ENCODE measurements around the gene RALGAPB.
"Not testable (repeated sequence)": the region's sequence is repeated elsewhere in the genome, so short reads cannot be mapped to it uniquely, and the experiment has no call there.

Gene RALGAPB

DNA sequence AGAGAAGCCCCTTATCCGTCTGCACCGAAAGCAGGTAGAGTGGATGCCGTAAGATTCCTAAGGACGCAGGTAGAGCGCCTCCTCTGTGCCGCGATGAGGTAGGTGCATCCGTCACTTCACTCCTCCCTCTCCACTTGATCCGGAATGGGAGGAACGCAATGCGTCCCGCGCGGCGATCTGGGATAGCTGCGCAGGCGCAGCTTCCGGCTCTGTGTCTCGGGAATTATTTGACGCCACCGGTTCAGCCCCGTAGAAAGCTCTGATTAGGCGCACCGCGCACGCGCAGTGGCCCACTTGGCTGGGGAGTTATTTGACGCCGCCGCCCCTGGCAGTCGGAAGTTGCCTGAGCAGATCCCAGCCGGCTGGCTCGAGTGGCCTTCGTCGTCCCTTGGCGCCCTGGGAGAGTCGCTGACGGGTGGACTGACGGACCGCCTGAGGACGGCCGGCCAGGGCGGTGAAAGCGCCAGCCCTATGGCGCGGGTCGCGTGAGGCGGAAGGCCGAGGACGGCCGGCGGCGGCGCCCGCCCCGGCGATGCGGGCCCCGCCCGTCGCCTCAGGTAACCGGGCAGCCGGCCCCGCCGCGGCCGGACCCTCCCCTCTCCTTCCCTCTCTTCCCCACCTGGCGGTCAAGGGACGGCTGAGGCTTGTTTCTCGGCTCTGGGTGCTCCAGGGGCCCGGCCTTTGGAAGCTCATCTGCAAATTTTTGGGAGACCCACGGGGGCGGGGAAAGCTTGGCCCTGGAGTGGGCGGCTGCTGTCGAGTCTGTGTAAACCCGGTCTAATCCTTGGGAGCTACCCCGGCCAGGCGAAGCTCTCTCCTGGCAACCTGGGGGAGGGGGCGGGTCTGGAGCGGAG lies at the start of gene RALGAPB:
TSS of gene RALGAPB (plus strand) at position 331 of the 854 bp plus-strand sequence. CDS start 15,590 bp downstream, outside the sequence.
- peak; percentile 96 to 98 for DNase-seq (ENCODE audit: low read depth in 1 of 2, low spot score in 1 of 2)

- no peak for DNase-seq (ENCODE audit: low read depth in 1 of 2, low spot score in 1 of 2)
These were observed 49.1 kb upstream of the RALGAPB start for GRCh38 chr20:38423541-38423940.

DNA sequence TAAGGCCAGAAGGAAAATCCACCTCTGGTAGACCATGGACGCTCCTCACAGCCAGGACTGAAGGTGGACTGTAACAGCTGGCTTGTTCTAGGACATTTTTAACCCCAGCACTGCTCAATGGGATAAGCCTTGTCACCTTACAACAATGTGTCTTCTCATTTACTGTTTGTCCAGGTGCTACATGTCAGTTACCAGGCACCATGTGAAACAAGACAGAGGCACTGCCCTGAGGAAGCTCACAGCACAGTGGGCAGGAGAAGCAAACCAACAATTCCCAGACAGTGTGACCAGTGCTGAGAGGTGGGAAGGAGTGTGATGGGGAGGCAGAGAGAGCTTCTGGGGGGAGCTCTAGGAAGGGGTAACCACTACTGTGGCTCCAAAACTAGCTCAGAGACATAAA lies 48.2 kb upstream of the RALGAPB start:
- DNase-seq (ENCODE audit: low read depth in 1 of 2, low spot score in 1 of 2), result no peak

DNA sequence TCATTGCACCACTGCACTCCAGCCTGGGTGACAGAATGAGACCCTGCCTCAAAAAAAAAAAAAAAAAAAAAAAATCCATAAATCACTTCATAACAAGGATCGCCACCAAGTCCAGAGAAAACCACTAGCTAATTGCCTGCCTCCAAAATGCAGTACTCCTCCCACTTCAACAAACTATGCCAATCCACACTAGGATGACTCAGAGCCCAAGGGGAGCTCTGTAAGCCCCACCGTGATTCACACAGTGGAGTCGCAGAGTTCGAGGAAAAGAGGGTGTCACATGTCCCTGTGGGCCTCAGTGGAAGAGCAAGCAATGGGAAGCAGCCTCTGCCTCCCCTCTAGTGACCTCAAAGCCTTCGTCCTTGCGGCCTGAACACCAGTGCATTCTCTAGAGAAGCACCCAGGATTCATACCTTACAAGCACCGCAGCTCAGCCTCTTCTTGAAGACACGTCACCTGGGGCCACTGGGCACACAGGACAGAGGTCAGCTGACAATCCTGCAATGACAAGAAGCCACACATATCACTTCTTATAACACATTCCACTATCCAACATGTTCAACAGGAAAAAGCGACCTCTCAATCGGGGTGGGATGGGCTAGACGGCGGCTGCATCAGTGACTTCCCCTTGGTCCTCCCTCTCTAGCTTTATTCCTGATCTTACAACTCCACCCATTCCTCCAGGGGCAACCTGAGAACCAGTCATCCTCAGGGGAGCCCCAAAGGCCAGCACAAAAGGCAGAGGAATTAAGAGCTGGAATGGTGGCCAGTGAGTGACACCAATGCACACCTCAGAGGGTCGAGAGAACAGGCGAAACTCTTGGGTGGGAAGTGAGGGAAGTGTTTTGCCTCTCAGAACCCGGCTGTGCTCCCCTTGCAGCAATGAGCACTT lies 46.4 kb upstream of the RALGAPB start:
- DNase-seq (ENCODE audit: low read depth in 1 of 2, low spot score in 1 of 2), result no peak

- no peak for DNase-seq (ENCODE audit: low read depth in 1 of 2, low spot score in 1 of 2)
These were observed 45.0 kb upstream of the RALGAPB start for GRCh38 chr20:38427655-38428023.

- DNase-seq (ENCODE audit: low read depth in 1 of 2, low spot score in 1 of 2), result no peak
These were observed 43.8 kb upstream of the RALGAPB start for GRCh38 chr20:38428800-38429199.

GRCh38 chr20:38429301-38429700 lies 43.3 kb upstream of the RALGAPB start:
- DNase-seq (ENCODE audit: low read depth in 1 of 2, low spot score in 1 of 2), result no peak

- no peak for DNase-seq (ENCODE audit: low read depth in 1 of 2, low spot score in 1 of 2)
These were observed 41.8 kb upstream of the RALGAPB start for GRCh38 chr20:38430679-38431325.

- DNase-seq (ENCODE audit: low read depth in 1 of 2, low spot score in 1 of 2), result no peak
These were observed 40.4 kb upstream of the RALGAPB start for GRCh38 chr20:38432292-38432691.

- DNase-seq (ENCODE audit: low read depth in 1 of 2, low spot score in 1 of 2), result not testable (repeated sequence)
These were observed 39.8 kb upstream of the RALGAPB start for GRCh38 chr20:38432870-38433269.

- DNase-seq (ENCODE audit: low read depth in 1 of 2, low spot score in 1 of 2), result no peak
These were observed 39.2 kb upstream of the RALGAPB start for GRCh38 chr20:38433304-38433972.

- DNase-seq (ENCODE audit: low read depth in 1 of 2, low spot score in 1 of 2), result no peak
These were observed 38.3 kb upstream of the RALGAPB start for GRCh38 chr20:38434301-38434741.

DNA sequence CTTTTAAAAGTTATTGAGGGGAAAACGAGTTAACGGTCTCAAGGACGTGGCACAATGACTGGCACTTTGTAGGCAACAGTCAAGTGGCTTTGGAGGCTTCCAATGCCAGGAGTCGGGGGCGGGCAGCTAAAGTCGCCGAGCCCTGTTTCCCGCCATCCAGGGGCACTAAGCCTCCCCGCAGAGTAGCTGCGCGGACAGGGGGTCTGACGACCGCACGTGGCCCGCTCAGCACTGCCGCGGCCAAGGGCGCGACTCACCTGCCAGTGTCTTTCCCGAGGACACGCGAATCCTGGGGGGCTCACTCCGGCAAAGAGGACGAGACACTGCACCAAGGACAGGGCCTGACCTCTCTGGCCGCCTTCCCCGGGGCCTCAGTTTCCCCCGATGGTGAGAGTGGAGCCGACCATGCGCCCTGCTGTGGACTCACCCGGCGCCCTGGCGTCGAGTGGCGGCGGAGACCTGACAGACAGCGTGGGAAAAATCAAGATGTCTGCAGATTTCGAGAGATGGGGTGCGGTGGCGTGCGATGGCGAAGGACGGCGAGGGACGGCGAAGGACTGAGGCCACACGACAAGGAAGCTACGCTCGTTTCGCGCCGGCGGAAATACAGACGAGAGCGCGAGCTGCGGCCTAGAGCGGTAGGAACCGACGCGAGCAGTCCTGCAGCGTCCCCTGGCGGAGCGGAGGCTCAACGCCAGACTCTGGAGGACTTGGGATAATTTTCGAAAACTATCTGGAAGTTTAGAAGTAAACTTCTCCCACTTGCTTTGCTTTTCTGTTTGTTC lies 37.7 kb upstream of the RALGAPB start, which contains the start of gene SNHG17:
TSS of gene SNHG17 (minus strand) at position 559 of the 785 bp plus-strand sequence.
- DNase-seq (ENCODE audit: low read depth in 1 of 2, low spot score in 1 of 2), result peak; percentile 83 to 85

- DNase-seq (ENCODE audit: low read depth in 1 of 2, low spot score in 1 of 2), result no peak
These were observed 37.1 kb upstream of the RALGAPB start for GRCh38 chr20:38435555-38435939.

DNA sequence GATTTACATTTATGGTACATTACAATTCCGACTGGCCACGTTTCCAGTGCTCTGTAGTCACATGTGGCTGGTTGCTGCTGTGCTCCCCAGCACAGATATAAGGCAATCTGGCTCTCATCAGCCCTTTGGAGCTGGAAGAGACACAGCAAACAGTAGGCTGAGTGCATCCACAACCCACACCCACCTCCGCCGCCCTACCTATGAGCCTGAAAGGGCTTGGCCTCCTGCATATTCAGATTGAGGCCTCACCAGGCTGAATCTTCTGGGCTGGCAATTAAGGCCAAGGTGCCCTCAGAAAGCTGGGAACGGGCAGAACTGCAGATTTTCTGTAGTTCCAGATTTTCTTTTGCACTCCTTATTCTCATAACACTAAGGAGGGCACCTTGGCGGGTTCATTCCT lies 34.8 kb upstream of the RALGAPB start:
- DNase-seq (ENCODE audit: low read depth in 1 of 2, low spot score in 1 of 2), result no peak

GRCh38 chr20:38441110-38441509 lies 31.5 kb upstream of the RALGAPB start:
- not testable (repeated sequence) for DNase-seq (ENCODE audit: low read depth in 1 of 2, low spot score in 1 of 2)

DNA sequence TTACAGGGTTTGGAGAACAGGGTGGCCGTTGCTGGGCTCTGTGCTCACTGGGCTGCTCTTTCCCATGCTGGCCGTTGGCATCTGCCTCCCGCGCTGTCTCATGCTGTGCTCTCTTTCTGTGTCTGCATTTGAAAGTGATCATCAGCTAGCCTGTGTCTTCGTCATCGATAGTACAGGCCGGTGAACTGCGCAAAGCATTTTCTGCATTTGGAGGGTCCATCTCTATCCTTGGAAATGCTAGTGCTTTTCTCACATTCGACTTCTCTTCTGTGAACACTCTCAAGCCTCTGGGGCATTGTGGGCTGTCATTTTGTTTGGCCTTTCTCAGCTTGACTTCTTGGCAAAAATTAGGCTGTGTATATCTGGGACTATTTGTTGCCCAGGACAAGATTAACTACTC lies 30.7 kb upstream of the RALGAPB start:
- no peak for DNase-seq (ENCODE audit: low read depth in 1 of 2, low spot score in 1 of 2)

DNA sequence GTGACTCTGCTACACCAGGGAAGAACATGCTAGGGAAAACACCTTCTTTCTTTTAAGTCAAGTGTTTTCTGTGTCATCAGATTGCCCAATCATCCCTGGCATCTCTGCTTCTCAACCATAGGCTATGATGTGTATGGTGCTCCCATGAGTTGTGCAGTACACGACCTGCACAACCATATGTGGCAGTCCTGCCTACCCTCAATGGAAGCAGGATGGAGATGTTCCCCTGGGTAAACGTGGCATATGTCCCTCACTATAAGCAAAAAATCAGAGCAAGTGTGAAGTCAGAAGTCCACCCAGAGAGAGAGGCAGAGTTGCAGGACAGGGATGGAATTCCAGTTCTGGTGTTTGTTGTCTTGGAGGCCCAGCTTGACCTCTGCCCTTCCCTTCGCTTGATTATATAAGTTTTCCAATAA lies 27.3 kb upstream of the RALGAPB start:
- no peak for DNase-seq (ENCODE audit: low read depth in 1 of 2, low spot score in 1 of 2)

- DNase-seq (ENCODE audit: low read depth in 1 of 2, low spot score in 1 of 2), result no peak
These were observed 26.7 kb upstream of the RALGAPB start for GRCh38 chr20:38445901-38446425.
